Cardiac atrium fibroblast (primary cell): Measurements from ENCODE around the gene BLTP2. TPM values are rescaled to one million over a fixed set of nuclear protein-coding genes. Genes with fewer than 3 reads are reported as not detected.

Source experiments
- total RNA-seq: library from RNA; depleted of rRNA; stranded (reverse); fragments of >200 nt; gene quantifications from 2 replicates; pipeline ENCODE4 v1.2.3, GENCODE V29; 2015

Gene BLTP2
- 71.1 and 102 TPM in 2 replicates for total RNA-seq

GRCh38 chr17:28644787-28645575 lies at the start of gene BLTP2:
TSS of gene BLTP2 (minus strand) at chr17:28645158. CDS start at chr17:28645056, 102 bp downstream.

GRCh38 chr17:28661635-28662526 lies 16.9 kb upstream of the BLTP2 start, which contains the start of the genes SDF2 and SUPT6H:
TSS of gene SDF2 (minus strand) at chr17:28661906. CDS start at chr17:28661876, 30 bp downstream.
TSS of gene SUPT6H (plus strand) at chr17:28662205. CDS start at chr17:28673402, 11,197 bp downstream.

GRCh38 chr17:28613931-28614381 lies 31.0 kb downstream of the BLTP2 start, which contains the start of gene RSKR:
TSS of gene RSKR (minus strand) at chr17:28614185. CDS start at chr17:28614161, 24 bp downstream.

GRCh38 chr17:28598799-28599310 lies 46.1 kb downstream of the BLTP2 start, which contains the start of gene SPAG5:
TSS of gene SPAG5 (minus strand) at chr17:28599025. CDS start at chr17:28598946, 79 bp downstream.

Other genes with a start within 250 kb of the BLTP2 start
- gene SLC46A1, start 238.9 kb downstream of the BLTP2 start, total RNA-seq: 6.3 and 13.4 TPM in 2 replicates
- not detected in 2 replicates for gene SLC13A2, start 171.5 kb downstream of the BLTP2 start, total RNA-seq
- not detected in 2 replicates for gene FOXN1, start 138.8 kb downstream of the BLTP2 start, total RNA-seq
- 33.5 and 43.7 TPM in 2 replicates for gene UNC119, start 92.5 kb downstream of the BLTP2 start, total RNA-seq
- 82.3 and 154 TPM in 2 replicates for gene PIGS, start 73.6 kb downstream of the BLTP2 start, total RNA-seq
- 213 and 230 TPM in 2 replicates for gene ALDOC, start 68.3 kb downstream of the BLTP2 start, total RNA-seq
- 7.2 and 9.1 TPM in 2 replicates for gene SPAG5, start 46.1 kb downstream of the BLTP2 start, total RNA-seq
- gene RSKR, start 31.0 kb downstream of the BLTP2 start, total RNA-seq: 0.81 and 6.0 TPM in 2 replicates
- gene SDF2, start 16.7 kb upstream of the BLTP2 start, total RNA-seq: 42.1 and 66.3 TPM in 2 replicates
- gene SUPT6H, start 17.0 kb upstream of the BLTP2 start, total RNA-seq: 32.0 and 40.7 TPM in 2 replicates
- under 0.01 TPM in 1 of 2 replicates, not detected in the other for gene PROCA1, start 66.7 kb upstream of the BLTP2 start, total RNA-seq
- 266 and 343 TPM in 2 replicates for gene RAB34, start 72.7 kb upstream of the BLTP2 start, total RNA-seq
- gene RPL23A, start 74.8 kb upstream of the BLTP2 start, total RNA-seq: 623 and 755 TPM in 2 replicates
- 8.6 and 20.9 TPM in 2 replicates for gene TLCD1, start 81.1 kb upstream of the BLTP2 start, total RNA-seq
- 2.6 and 3.2 TPM in 2 replicates for gene NEK8, start 83.6 kb upstream of the BLTP2 start, total RNA-seq
- gene TRAF4, start 98.9 kb upstream of the BLTP2 start, total RNA-seq: 30.8 and 39.0 TPM in 2 replicates
- 4.7 and 16.0 TPM in 2 replicates for gene FAM222B, start 197.6 kb upstream of the BLTP2 start, total RNA-seq
- 43.1 and 44.8 TPM in 2 replicates for gene ERAL1, start 209.9 kb upstream of the BLTP2 start, total RNA-seq